Stimulated activated CD4-positive, alpha-beta T cell treated with anti-CD3 and anti-CD28 coated beads, Interleukin-4, amount 100 ng/mL, for 48 hours (primary cell): ENCODE results near the gene WBP1.
A peak's percentile ranks its signal among the peaks of the same experiment; 100 is the strongest.
"Not testable (repeated sequence)": the region's sequence is repeated elsewhere in the genome, so short reads cannot be mapped to it uniquely, and the experiment has no call there.

Experiments used
- DNase-seq, 2 donors: peaks; one replicate each; pipeline ENCODE4 v3.0.0-alpha.2; 2020; ENCODE audit warnings: low read depth in 2 of 2

Gene WBP1

DNA sequence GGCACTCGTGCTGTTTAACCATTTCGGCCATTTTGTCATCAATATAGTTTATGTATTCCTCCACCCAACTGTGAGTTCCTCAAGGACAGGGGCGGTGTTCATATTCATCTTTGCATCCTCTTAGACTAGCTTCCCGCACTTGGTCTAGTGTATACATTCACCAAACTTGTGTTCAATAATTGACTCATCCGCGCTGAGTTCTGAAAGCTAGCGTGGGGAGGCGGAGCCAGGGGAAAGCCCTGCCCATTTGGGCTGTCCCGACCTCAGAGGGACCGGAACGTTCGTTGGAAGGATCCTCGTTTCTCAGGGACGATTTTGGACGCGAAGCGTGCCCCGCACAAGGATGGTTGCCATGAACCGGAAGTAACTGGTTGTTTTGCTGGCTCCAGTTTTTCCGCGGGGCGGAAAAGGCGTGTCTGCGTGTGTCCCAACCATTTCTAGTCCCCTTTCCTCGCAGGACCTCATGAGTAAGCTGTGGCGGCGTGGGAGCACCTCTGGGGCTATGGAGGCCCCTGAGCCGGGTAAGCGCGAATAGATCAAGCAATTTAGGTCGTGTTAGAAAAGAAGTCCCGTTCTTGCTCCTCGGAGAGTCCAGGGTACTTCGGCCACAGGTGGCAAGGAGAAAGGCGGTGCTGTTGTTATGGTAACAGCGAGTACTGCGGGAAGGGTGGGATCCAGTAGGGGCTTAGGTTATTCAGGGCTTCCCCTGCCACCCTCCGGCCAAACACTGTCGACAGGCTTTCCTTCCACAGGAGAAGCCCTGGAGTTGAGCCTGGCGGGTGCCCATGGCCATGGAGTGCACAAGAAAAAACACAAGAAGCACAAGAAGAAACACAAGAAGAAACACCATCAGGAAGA, 3.4 kb upstream of the WBP1 start, which contains the start of gene INO80B:
Gene INO80B (plus strand): TSS at position 434 of the 858 bp plus-strand sequence. CDS start 30 bp downstream, at position 464.
- DNase-seq = peak; percentile 93 to 95

DNA sequence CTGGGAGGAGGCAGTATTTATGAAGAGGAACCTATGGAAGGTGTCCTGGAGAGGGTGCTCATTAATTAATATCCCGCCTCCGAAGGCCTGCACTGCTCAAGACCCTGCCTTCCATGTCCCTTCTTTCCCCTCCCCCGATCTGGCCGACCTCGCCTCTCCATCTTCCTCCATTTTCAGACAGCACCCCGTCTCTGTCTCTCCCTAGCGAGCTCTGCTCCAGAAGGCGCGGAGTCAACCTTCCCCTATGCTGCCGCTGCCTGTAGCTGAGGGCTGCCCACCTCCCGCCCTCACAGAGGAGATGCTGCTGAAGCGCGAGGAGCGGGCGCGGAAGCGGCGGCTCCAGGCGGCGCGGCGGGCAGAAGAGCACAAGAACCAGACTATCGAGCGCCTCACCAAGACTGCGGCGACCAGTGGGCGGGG, 1.1 kb upstream of the WBP1 start:
- no peak for DNase-seq

DNA sequence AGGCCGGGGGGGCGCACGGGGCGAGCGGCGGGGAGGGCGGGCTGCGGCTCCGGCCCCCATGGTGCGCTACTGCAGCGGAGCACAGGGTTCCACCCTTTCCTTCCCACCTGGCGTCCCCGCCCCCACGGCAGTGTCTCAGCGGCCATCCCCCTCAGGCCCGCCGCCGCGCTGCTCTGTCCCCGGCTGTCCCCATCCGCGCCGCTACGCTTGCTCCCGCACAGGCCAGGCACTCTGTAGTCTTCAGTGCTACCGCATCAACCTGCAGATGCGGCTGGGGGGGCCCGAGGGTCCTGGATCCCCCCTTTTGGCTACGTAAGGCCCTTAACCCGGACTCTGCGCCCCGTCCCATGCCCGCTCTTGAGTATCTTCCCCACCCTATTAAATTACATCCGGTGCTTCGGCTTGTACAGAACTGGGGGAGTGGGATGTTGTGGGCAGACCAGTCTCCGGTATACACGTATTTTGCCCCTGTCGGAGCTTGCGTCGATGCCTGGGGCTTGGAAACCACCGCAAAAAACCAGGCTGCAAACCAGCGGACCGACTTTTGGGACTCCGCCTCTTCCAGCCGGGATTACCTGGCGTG, 598 bp upstream of the WBP1 start:
- peak; percentile 72 to 80 for DNase-seq

DNA sequence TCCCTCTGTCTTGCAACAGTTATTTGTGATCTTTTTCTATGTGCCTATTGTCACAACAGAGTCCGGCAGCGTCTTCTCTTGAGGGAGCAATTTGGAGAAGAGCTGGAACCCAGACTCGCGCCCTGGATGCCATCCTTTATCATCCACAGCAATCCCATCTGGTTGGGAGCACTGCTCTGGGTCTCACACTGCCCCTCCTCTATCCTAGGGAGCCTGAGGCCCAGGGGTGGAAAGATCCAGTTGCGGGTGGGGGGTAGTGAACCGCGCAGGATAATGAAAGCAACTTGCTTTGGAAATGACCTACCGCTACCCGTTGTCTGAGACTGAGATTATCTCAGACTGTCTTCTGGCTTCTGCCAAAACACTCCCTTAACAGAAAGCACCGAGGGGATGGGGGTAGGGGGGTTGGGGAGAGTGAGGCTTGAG, 713 bp downstream of the WBP1 start:
- no peak for DNase-seq

GRCh38 chr2:74459503-74460118, 1.4 kb downstream of the WBP1 start:
- DNase-seq = not testable (repeated sequence)

GRCh38 chr2:74460187-74460586, 1.9 kb downstream of the WBP1 start:
- DNase-seq = not testable (repeated sequence)

- DNase-seq = no peak
Measured at GRCh38 chr2:74461187-74462053, 3.2 kb downstream of the WBP1 start.

- DNase-seq = no peak
Measured at GRCh38 chr2:74462054-74462785, 4.0 kb downstream of the WBP1 start.

- DNase-seq = no peak
Measured at GRCh38 chr2:74462786-74463105, 4.5 kb downstream of the WBP1 start.

GRCh38 chr2:74464406-74464805, 6.2 kb downstream of the WBP1 start:
- no peak for DNase-seq

- DNase-seq = not testable (repeated sequence)
Measured at GRCh38 chr2:74470742-74471141, 12.5 kb downstream of the WBP1 start.

DNA sequence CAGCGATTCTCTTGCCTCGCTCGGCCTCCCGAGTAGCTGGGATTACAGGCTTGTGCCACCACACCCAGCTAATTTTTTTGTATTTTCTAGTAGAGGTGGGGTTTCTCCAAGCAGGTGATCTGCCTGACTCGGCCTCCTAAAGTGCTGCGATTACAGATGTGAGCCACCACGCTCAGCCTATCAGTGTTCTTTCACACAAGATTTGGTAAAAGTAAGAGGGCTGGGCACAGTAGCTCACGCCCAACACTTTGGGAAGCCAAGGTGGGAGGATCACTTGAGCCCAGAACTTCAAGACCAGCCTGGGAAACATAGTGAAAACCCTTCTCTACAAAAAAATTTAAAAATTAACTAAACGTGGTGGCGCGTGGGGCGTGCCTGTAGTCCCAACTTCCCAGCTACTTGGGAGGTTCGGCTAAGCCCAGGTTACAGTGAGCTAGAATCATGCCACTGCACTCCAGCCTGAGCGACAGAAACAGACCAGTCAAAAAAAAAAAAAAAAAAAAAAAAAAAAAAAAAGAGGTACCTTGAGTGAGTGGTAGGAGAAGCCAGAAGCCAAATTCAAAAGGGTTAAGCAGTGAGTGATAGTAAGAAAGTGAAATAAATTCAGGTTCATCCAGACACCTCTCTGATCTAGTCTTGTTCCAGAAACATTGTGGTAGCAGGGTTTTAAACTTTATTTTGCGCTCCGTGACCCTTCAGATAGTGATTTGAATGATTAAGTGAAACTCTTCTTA, 13.3 kb downstream of the WBP1 start:
- DNase-seq = no peak

DNA sequence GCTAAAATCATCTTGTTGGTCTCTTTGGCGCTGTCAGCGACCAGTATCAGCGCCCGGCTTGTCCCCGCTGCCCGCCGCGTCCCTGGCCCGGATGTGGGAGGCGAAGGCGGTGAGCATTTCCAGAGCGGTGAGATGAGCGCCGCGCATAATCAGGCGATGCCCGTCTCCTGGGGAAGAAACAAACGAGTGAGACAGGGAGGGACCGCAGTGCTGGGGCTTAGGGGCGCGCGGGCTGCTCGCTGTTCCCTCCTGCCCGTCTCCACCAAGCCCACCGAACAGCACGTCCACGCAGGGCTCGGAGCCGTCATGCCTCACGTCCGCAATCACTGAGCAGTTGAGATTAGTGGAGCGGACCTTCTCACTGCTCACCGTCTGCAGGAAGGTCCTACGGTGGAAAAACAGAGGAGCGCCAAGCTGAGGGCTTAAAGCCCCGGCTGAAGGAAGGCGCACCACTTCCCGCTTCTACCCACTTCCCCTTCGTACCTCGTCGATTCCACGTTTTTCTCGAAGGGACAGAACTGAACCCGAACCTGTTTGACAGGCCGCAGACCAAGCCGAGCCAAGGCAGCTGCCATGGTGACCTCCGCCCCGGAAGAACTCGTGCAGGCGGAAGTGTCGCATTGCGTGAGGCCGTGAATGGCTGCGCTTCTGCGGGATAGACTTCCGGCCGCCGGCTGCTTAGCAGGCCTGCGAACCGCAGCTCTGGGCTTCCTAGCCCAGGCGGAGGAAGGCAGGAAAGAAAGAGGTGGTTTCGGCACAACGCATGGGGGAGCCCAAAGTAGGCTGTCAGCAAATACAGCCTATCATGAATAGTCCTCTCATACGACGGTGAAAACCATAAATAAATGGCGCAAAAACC, 14.1 kb downstream of the WBP1 start, which contains the start of gene MRPL53:
Gene MRPL53 (minus strand): TSS at position 595 of the 859 bp plus-strand sequence. CDS start 20 bp downstream, at position 575.
- DNase-seq = peak; percentile 95 to 96

DNA sequence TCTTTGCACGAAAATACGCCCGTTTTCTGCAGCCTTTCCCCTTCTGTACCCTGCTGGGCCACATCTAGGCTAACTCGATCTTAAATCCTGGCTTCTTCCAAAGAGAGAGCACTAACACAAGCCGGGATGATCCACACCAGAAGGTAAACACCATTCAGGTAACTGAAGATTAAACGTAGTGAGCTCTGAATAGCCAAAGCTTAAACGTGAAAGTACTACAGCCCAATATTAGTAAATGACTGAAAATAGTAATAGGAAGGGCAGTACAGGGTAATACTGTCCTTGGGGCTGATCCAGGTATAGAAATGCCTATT, 14.7 kb downstream of the WBP1 start:
- DNase-seq = no peak

DNA sequence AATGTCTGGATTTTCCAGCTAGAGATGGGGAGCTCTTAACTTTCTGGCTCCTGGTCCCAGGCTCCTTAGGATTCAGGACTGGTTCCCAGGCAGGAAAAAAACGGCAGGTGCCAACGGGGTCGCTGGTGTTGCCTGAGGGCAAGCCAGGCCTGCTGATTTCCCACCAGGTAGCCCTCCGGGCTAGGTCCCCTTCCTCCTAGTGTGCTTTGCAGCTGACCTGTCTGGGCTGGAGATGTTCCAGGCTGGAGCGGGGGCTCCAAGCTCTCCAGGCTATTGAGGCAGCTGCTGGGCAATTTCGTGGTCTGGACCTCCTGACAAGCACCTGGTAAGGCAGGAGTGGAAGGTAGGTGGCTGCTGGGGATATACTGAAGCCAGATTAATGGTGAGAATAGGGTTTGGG, 16.2 kb downstream of the WBP1 start:
- DNase-seq = no peak

DNA sequence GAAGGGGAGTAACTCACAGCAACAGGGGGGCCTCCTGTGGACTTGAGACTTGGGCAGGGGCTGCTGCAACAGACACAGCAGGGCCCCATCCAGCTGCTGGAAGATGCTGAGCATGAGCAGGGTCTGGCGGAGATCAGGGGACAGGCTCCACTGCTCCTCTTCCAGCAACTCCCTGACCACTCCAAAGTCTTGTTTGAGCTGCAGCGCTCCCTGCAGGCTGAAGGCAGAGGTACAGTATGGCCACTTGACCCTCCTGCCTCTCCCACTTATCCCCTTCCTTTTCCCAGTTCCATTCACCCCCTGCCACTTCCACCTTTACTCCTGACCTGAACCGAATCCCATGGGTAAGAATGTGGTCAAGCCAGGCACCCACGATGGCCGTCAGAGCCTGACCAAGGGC, 16.7 kb downstream of the WBP1 start:
- no peak for DNase-seq

- no peak for DNase-seq
Measured at GRCh38 chr2:74481431-74481830, 23.2 kb downstream of the WBP1 start.

DNA sequence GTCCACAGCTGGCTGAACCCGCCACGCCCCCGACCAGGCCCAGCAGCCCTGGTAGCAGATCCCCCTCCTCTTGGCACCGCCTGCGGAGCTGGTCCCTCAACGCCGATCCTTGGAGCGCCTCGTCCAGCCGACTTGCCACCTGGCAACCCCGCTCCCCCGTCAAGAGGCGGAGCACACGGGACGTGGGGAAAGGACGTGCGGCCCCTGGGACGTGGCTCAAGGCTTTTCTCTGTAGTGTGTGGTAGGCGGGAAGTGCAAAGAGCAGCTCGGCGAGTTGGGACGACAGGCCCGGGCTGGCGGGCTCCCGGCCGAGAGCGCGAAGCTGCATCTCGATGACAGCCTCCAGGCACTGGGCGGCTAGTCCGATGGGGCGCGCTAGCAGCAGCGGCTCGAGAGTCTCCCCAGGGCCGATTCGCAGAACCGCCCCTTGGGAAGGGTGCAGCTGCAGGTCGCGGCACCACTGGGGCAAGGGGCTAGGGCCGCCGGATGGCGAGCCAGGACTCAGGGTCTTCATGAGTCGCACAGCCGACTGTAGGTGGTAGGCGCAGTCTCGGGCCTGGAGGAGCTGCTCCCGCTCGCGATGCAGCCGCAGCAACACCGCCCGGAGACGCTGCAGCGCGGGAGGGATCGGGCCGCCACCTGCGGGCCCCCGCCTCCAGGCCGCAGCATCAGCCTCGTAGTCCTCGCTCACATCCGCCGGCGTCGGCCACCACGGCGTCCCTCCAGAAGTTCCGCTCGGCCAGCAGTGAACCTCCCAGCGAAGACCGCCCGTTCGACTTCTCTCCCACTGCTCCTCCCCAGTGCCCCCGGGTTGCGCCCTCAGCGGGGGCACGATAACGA, 23.9 kb downstream of the WBP1 start:
- DNase-seq = peak in 1 of 2 donors; percentile 44
